Activated CD8-positive, alpha-beta T cell treated with anti-CD3 and anti-CD28 coated beads for 36 hours (primary cell): Measurements from ENCODE around the gene MGAT4A. TPM values are rescaled to one million over a fixed set of nuclear protein-coding genes. Genes with fewer than 3 reads are reported as not detected.

Experiments
- ATAC-seq: fragments of 200-7000 bp; cut with Tn5 transposase; one replicate; pipeline ENCODE4 v1.10.0; 2021; ENCODE audit warnings: mild to moderate bottlenecking, moderate library complexity
- CTCF ChIA-PET: fragments of 350-600 bp; sonication (Branson Sonifier 250); formaldehyde crosslinking; loops from one replicate; lab custom pipeline; 2021; ENCODE audit warnings: antibody characterized with exemption; lab: Charles Lee
- POLR2A ChIA-PET: fragments of 350-600 bp; sonication (Branson Sonifier 250); formaldehyde crosslinking; loops from one replicate; lab custom pipeline; 2021; ENCODE audit warnings: antibody characterized with exemption; lab: Charles Lee
- DNase-seq: peaks from one replicate; pipeline ENCODE4 v3.0.0-alpha.2; 2020
- H3K27ac Mint-ChIP-seq: one replicate; pipeline ENCODE4 v1.8.0; 2021; ENCODE audit warnings: mild to moderate bottlenecking, mixed read lengths
- H3K27me3 Mint-ChIP-seq: one replicate; pipeline ENCODE4 v1.8.0; 2021; ENCODE audit warnings: mixed read lengths
- H3K36me3 Mint-ChIP-seq: one replicate; pipeline ENCODE4 v1.8.0; 2021; ENCODE audit warnings: low read depth, mixed read lengths
- H3K4me1 Mint-ChIP-seq: one replicate; pipeline ENCODE4 v1.8.0; 2021; ENCODE audit warnings: low read depth, mixed read lengths
- H3K4me3 Mint-ChIP-seq: one replicate; pipeline ENCODE4 v1.8.0; 2021; ENCODE audit warnings: mild to moderate bottlenecking, moderate library complexity, mixed read lengths
- H3K9me3 Mint-ChIP-seq: one replicate; pipeline ENCODE4 v1.8.0; 2021; ENCODE audit warnings: mixed read lengths
- CTCF ChIP-seq: fragments of 200-600 bp; IDR thresholded peaks from one replicate; pipeline ENCODE4 v1.8.0; 2022; ENCODE audit warnings: antibody characterized with exemption, mild to moderate bottlenecking
- intact Hi-C: fragments of 100-400 bp; cut with micrococcal nuclease; formaldehyde crosslinking; loops from one replicate; pipeline ENCODE4 v1.10.0; 2022
- total RNA-seq, 2 experiments: library from RNA; stranded (reverse); gene quantifications; one replicate each; pipeline ENCODE4 v1.2.3, GENCODE V29; 2021

Gene MGAT4A
- total RNA-seq, 2 experiments from 2014 or later, result 57.6 to 59.0 TPM

GRCh38 chr2:98763209-98763951, 32.4 kb upstream of the MGAT4A start:
- peaks cover 67% of the 10 kb centered on the region for H3K4me1 Mint-ChIP-seq
- ChIA-PET CTCF (no interaction called here), POLR2A (interaction anchor here (0.9 kb wide), 1 partner anchor 32 kb away, joined by 3 read pairs; the partner anchor contains the start of gene MGAT4A)
- no peak for TF ChIP-seq CTCF
- no peaks in the 10 kb centered on the region for H3K9me3 Mint-ChIP-seq
- DNase-seq (no peak), ATAC-seq (no peak)
- H3K36me3 Mint-ChIP-seq, result no peaks in the 10 kb centered on the region
- intact Hi-C loops, result no loop called here
- H3K4me3 Mint-ChIP-seq, result no peak overlapping the region
- H3K27me3 Mint-ChIP-seq, result no peaks in the 10 kb centered on the region
- no peak overlapping the region for H3K27ac Mint-ChIP-seq

GRCh38 chr2:98761909-98762308, 31.0 kb upstream of the MGAT4A start:
- POLR2A ChIA-PET, result interaction anchor here (0.6 to 1.0 kb wide), 3 partner anchors 10 to 113 kb away, joined by 3 to 7 read pairs (median 3); partner anchors contain the start of gene MGAT4A
- intact Hi-C loops, result no loop called here
- H3K4me1 Mint-ChIP-seq, result peaks cover 67% of the 10 kb centered on the region

GRCh38 chr2:98761267-98761781, 30.4 kb upstream of the MGAT4A start:
- Mint-ChIP-seq H3K4me3 (peak overlapping the region; percentile 39), H3K4me1 (peaks cover 62% of the 10 kb centered on the region), H3K27ac (peak overlapping the region; percentile 59), H3K36me3 (no peaks in the 10 kb centered on the region), H3K27me3 (no peaks in the 10 kb centered on the region), H3K9me3 (no peaks in the 10 kb centered on the region)
- CTCF ChIA-PET, result interaction anchor here (0.7 kb wide), 1 partner anchor 112 kb away, joined by 3 read pairs; no protein-coding TSS in a partner anchor
- TF ChIP-seq CTCF, result no peak
- POLR2A ChIA-PET, result interaction anchor here (0.6 to 1.0 kb wide), 4 partner anchors 10 to 112 kb away, joined by 3 to 7 read pairs (median 3); partner anchors contain the start of gene MGAT4A
- ATAC-seq (peak; percentile 80), DNase-seq (peak; percentile 91)
- intact Hi-C loops, result no loop called here

More at GRCh38 chr2:98761909-98762308, 31.0 kb upstream of the MGAT4A start:
- CTCF ChIA-PET, result interaction anchor here (0.7 kb wide), 1 partner anchor 113 kb away, joined by 3 read pairs; no protein-coding TSS in a partner anchor
- H3K27me3 Mint-ChIP-seq, result no peaks in the 10 kb centered on the region
- H3K36me3 Mint-ChIP-seq, result no peaks in the 10 kb centered on the region
- DNase-seq (no peak), ATAC-seq (no peak)
- no peak for TF ChIP-seq CTCF
- no peaks in the 10 kb centered on the region for H3K9me3 Mint-ChIP-seq
- H3K4me3 Mint-ChIP-seq, result no peak overlapping the region
- H3K27ac Mint-ChIP-seq, result peak overlapping the region; percentile 59

GRCh38 chr2:98759827-98760625, 29.1 kb upstream of the MGAT4A start:
- no peaks in the 10 kb centered on the region for H3K27me3 Mint-ChIP-seq
- intact Hi-C loops, result no loop called here
- H3K9me3 Mint-ChIP-seq, result no peaks in the 10 kb centered on the region
- peak overlapping the region; percentile 61 for H3K27ac Mint-ChIP-seq
- ChIA-PET POLR2A (interaction anchor here (0.6 to 1.2 kb wide), 3 partner anchors 9 to 711 kb away, joined by 3 to 4 read pairs (median 4); no protein-coding TSS in a partner anchor), CTCF (interaction anchor here (0.7 to 4.2 kb wide), 5 partner anchors 11 to 111 kb away, joined by 3 to 22 read pairs (median 3); no protein-coding TSS in a partner anchor)
- no peaks in the 10 kb centered on the region for H3K36me3 Mint-ChIP-seq
- ATAC-seq, result no peak
- TF ChIP-seq CTCF, result no peak
- no peak overlapping the region for H3K4me3 Mint-ChIP-seq
- peaks cover 55% of the 10 kb centered on the region for H3K4me1 Mint-ChIP-seq
- DNase-seq, result no peak
